ENCODE data around the gene FBLN1.
"Not testable (repeated sequence)": the region's sequence is repeated elsewhere in the genome, so short reads cannot be mapped to it uniquely, and the experiment has no call there.

FBLN1 gene

GRCh38 chr22:45456811-45457210 is 45.9 kb upstream of the FBLN1 start:
- in situ Hi-C loops (cut with HindIII; ENCODE audit: low sequenced_read_pairs) = no loop called here
- H3K4me3 ChIP-seq (ENCODE audit: low read depth, low read length) = no peak overlapping the region
- no peak for DNase-seq (ENCODE audit: low read depth)
- TF ChIP-seq CTCF (IDR thresholded peaks at IDR 0.05; ENCODE audit: low read depth, low read length, missing control alignments) = no peak

GRCh38 chr22:45458532-45458931 is 44.2 kb upstream of the FBLN1 start:
- no peak for DNase-seq (ENCODE audit: low read depth)
- in situ Hi-C loops (cut with HindIII; ENCODE audit: low sequenced_read_pairs) = no loop called here
- no peak overlapping the region for H3K4me3 ChIP-seq (ENCODE audit: low read depth, low read length)
- TF ChIP-seq CTCF (IDR thresholded peaks at IDR 0.05; ENCODE audit: low read depth, low read length, missing control alignments) = no peak

- no peak overlapping the region for H3K4me3 ChIP-seq (ENCODE audit: low read depth, low read length)
- no peak for DNase-seq (ENCODE audit: low read depth)
- no peak for TF ChIP-seq CTCF (IDR thresholded peaks at IDR 0.05; ENCODE audit: low read depth, low read length, missing control alignments)
- in situ Hi-C loops (cut with HindIII; ENCODE audit: low sequenced_read_pairs) = no loop called here
Measured at GRCh38 chr22:45459235-45459634, 43.4 kb upstream of the FBLN1 start.

- H3K4me3 ChIP-seq (ENCODE audit: low read depth, low read length) = no peak overlapping the region
- TF ChIP-seq CTCF (IDR thresholded peaks at IDR 0.05; ENCODE audit: low read depth, low read length, missing control alignments) = no peak
- no peak for DNase-seq (ENCODE audit: low read depth)
- in situ Hi-C loops (cut with HindIII; ENCODE audit: low sequenced_read_pairs) = no loop called here
Measured at GRCh38 chr22:45460288-45461109, 42.2 kb upstream of the FBLN1 start.

- in situ Hi-C loops (cut with HindIII; ENCODE audit: low sequenced_read_pairs) = no loop called here
- no peak overlapping the region for H3K4me3 ChIP-seq (ENCODE audit: low read depth, low read length)
- no peak for TF ChIP-seq CTCF (IDR thresholded peaks at IDR 0.05; ENCODE audit: low read depth, low read length, missing control alignments)
- no peak for DNase-seq (ENCODE audit: low read depth)
Measured at GRCh38 chr22:45462034-45462655, 40.5 kb upstream of the FBLN1 start.

GRCh38 chr22:45463691-45464090 is 39.0 kb upstream of the FBLN1 start:
- H3K4me3 ChIP-seq (ENCODE audit: low read depth, low read length); in situ Hi-C loops (cut with HindIII; ENCODE audit: low sequenced_read_pairs); DNase-seq (ENCODE audit: low read depth): not testable (repeated sequence)

- no peak overlapping the region for H3K4me3 ChIP-seq (ENCODE audit: low read depth, low read length)
- no peak for TF ChIP-seq CTCF (IDR thresholded peaks at IDR 0.05; ENCODE audit: low read depth, low read length, missing control alignments)
- DNase-seq (ENCODE audit: low read depth) = no peak
- in situ Hi-C loops (cut with HindIII; ENCODE audit: low sequenced_read_pairs) = loop anchor here (5.0 kb wide), 1 partner anchor 47 kb away; no protein-coding TSS in a partner anchor
Measured at GRCh38 chr22:45465633-45466032, 37.0 kb upstream of the FBLN1 start.

Measured in astrocyte of the cerebellum (primary cell).